AG04450 (cell line): ENCODE measurements around the gene PRKCH. TPM values are rescaled to one million over a fixed set of nuclear protein-coding genes. Genes with fewer than 3 reads are reported as not detected.

ENCODE experiments used
- CTCF ChIA-PET: fragments of 300-600, 350-600 bp; formaldehyde crosslinking; extraction: SDS; loops from one replicate; lab custom pipeline; 2022; ENCODE audit warnings: antibody characterized with exemption, inconsistent platforms; lab: Charles Lee
- POLR2A ChIA-PET: fragments of 350-600 bp; formaldehyde crosslinking; extraction: SDS; loops from one replicate; lab custom pipeline; 2021; ENCODE audit warnings: antibody characterized with exemption, inconsistent platforms; lab: Yijun Ruan, JAX
- DNase-seq: peaks from one replicate; pipeline ENCODE4 v3.0.0-alpha.2; 2011; ENCODE audit warnings: low read depth, low spot score
- H3K27ac ChIP-seq: one replicate; pipeline ENCODE4 v1.5.1; 2012; ENCODE audit warnings: low read depth, low read length, control low read depth
- H3K27me3 ChIP-seq: one replicate; pipeline ENCODE4 v1.6.0; 2012; ENCODE audit warnings: low read length; ENCODE audit not compliant: control insufficient read depth, insufficient read depth
- H3K4me3 ChIP-seq: 2 replicates; pipeline ENCODE4 v1.5.1; 2011; ENCODE audit warnings: mild to moderate bottlenecking, low read depth, low read length, control low read depth
- H3K9me3 ChIP-seq: 2 replicates; pipeline ENCODE4 v1.5.1; 2012; ENCODE audit warnings: low read length; ENCODE audit not compliant: control insufficient read depth, insufficient read depth
- CTCF ChIP-seq: IDR thresholded peaks from 2 replicates; pipeline ENCODE4 v1.5.1; 2011; ENCODE audit warnings: low read depth, low read length, control low read depth, inconsistent platforms
- polyA plus RNA-seq: library from polyadenylated mRNA; depleted of rRNA; stranded (reverse); fragments of >200 nt; gene quantifications from 2 replicates; pipeline ENCODE4 v1.2.3, GENCODE V29; 2011

Gene PRKCH
- polyA plus RNA-seq, 1 experiment = 1.6 TPM

GRCh38 chr14:61459229-61459628 is 137.8 kb downstream of the PRKCH start:
- no peak overlapping the region for H3K4me3 ChIP-seq
- ChIA-PET POLR2A (no interaction called here), CTCF (interaction anchor here (0.6 to 4.1 kb wide), 3 partner anchors 11 to 378 kb away, joined by 3 to 79 read pairs (median 25); no protein-coding TSS in a partner anchor)
- H3K27ac ChIP-seq = no peak overlapping the region
- DNase-seq = no peak
- TF ChIP-seq CTCF = no peak
- H3K27me3 ChIP-seq = peaks cover 2% of the 10 kb centered on the region
- no peaks in the 10 kb centered on the region for H3K9me3 ChIP-seq

GRCh38 chr14:61460063-61460462 is 138.7 kb downstream of the PRKCH start:
- Histone ChIP-seq H3K27me3 (peaks cover 2% of the 10 kb centered on the region), H3K9me3 (no peaks in the 10 kb centered on the region), H3K27ac (no peak overlapping the region), H3K4me3 (no peak overlapping the region)
- TF ChIP-seq CTCF = no peak
- ChIA-PET CTCF (interaction anchor here (0.6 to 4.1 kb wide), 8 partner anchors 10 to 381 kb away, joined by 3 to 79 read pairs (median 5); no protein-coding TSS in a partner anchor), POLR2A (no interaction called here)
- no peak for DNase-seq

DNA sequence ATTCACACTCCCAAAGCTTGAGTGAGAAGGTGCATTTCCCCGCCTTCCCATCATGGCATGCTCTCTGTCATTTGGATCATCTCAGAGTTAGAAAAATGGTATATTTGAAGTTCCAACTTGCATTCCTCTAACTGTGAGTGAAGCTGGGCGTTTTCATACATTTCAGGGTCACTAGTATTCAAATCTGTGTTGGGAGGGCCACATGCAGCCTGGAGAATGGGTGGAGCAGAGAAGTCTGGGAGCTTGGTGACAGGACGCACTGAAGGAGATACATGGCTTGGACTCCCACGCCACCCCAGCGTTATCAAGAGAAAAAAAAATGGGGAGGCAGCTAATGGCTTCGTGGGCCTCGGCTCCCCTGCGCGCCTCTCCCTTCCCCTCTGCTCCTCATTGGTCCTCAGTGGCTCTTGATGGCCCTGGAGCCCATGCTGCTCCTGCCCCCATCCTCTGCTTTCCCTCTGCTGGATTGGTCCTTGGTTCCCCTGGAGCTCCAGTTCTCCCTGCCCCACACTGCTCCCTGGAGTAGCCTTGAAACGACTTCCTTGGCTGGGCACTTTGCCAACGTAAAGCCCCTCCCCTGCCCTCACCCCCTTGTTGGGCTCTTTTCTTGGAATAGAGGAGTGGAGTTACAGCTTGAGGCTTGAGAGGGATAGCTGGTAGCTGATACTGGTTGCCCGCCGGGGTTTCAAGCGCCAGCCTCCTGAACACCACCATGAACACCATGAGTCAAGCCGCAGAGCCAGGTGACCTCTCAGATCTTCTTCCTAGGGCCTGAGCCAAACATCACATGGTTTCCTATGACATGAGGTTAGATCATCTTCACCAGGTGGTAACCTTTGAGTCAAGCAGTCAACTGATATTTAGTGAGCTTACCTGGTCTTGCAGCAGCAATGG is 139.6 kb downstream of the PRKCH start:
- Histone ChIP-seq H3K27me3 (peaks cover 2% of the 10 kb centered on the region), H3K4me3 (no peak overlapping the region), H3K27ac (no peak overlapping the region), H3K9me3 (no peaks in the 10 kb centered on the region)
- CTCF ChIA-PET = interaction anchor here (0.6 to 4.1 kb wide), 18 partner anchors 14 to 380 kb away, joined by 3 to 79 read pairs (median 5); no protein-coding TSS in a partner anchor
- TF ChIP-seq CTCF = no peak
- no peak for DNase-seq
- POLR2A ChIA-PET = no interaction called here

GRCh38 chr14:61461808-61462275 is 140.5 kb downstream of the PRKCH start:
- Histone ChIP-seq H3K27ac (no peak overlapping the region), H3K27me3 (peaks cover 2% of the 10 kb centered on the region), H3K9me3 (no peaks in the 10 kb centered on the region), H3K4me3 (no peak overlapping the region)
- peak; percentile 63 for TF ChIP-seq CTCF
- ChIA-PET CTCF (interaction anchor here (0.7 to 4.1 kb wide), 17 partner anchors 9 to 375 kb away, joined by 3 to 79 read pairs (median 4); no protein-coding TSS in a partner anchor), POLR2A (no interaction called here)
- peak; percentile 64 for DNase-seq
